HG02852 (cell line): ENCODE data around the gene PRDM16.
"Not testable (repeated sequence)": the region's sequence is repeated elsewhere in the genome, so short reads cannot be mapped to it uniquely, and the experiment has no call there.

ENCODE experiments used
- ATAC-seq: cut with Tn5 transposase; IDR thresholded peaks from one replicate; pipeline ENCODE4 v1.9.1; 2021; ENCODE audit warnings: mild to moderate bottlenecking, moderate library complexity; ENCODE audit not compliant: unreplicated experiment

The PRDM16 gene

GRCh38 chr1:3271866-3272265 is 202.9 kb downstream of the PRDM16 start:
- ATAC-seq, result no peak

GRCh38 chr1:3272321-3273045 is 203.5 kb downstream of the PRDM16 start:
- no peak for ATAC-seq

- no peak for ATAC-seq
Observed at GRCh38 chr1:3273447-3273846, 204.4 kb downstream of the PRDM16 start.

- ATAC-seq, result no peak
Observed at GRCh38 chr1:3274972-3275371, 206.0 kb downstream of the PRDM16 start.

- ATAC-seq, result no peak
Observed at GRCh38 chr1:3275471-3276340, 206.7 kb downstream of the PRDM16 start.

GRCh38 chr1:3276341-3276800 is 207.4 kb downstream of the PRDM16 start:
- ATAC-seq, result no peak

- ATAC-seq, result no peak
Observed at GRCh38 chr1:3277011-3277471, 208.0 kb downstream of the PRDM16 start.

GRCh38 chr1:3277623-3278022 is 208.6 kb downstream of the PRDM16 start:
- ATAC-seq, result no peak

GRCh38 chr1:3278416-3279181 is 209.6 kb downstream of the PRDM16 start:
- ATAC-seq, result no peak

- ATAC-seq, result no peak
Observed at GRCh38 chr1:3279182-3279470, 210.1 kb downstream of the PRDM16 start.

- no peak for ATAC-seq
Observed at GRCh38 chr1:3281735-3282134, 212.7 kb downstream of the PRDM16 start.

- ATAC-seq, result no peak
Observed at GRCh38 chr1:3282186-3282585, 213.2 kb downstream of the PRDM16 start.

GRCh38 chr1:3282656-3283430 is 213.8 kb downstream of the PRDM16 start:
- ATAC-seq, result no peak

- ATAC-seq, result no peak
Observed at GRCh38 chr1:3283849-3284248, 214.8 kb downstream of the PRDM16 start.

GRCh38 chr1:3284691-3285090 is 215.7 kb downstream of the PRDM16 start:
- ATAC-seq, result no peak

- ATAC-seq, result no peak
Observed at GRCh38 chr1:3285106-3285740, 216.2 kb downstream of the PRDM16 start.

- not testable (repeated sequence) for ATAC-seq
Observed at GRCh38 chr1:3287095-3287494, 218.1 kb downstream of the PRDM16 start.

- ATAC-seq, result no peak
Observed at GRCh38 chr1:3287656-3288160, 218.7 kb downstream of the PRDM16 start.

- no peak for ATAC-seq
Observed at GRCh38 chr1:3289502-3289901, 220.5 kb downstream of the PRDM16 start.

- no peak for ATAC-seq
Observed at GRCh38 chr1:3290438-3290837, 221.4 kb downstream of the PRDM16 start.
